HepG2 (cell line): ENCODE measurements around the gene DGKG.

ENCODE experiments used
- ATF3 ChIP-seq: sonication (generic); formaldehyde crosslinking; IDR thresholded peaks from 2 replicates; pipeline ENCODE4 v1.4.0; 2020; ENCODE audit warnings: missing genetic modification reagents
- BATF2 ChIP-seq: sonication (generic); formaldehyde crosslinking; IDR thresholded peaks from 2 replicates; pipeline ENCODE4 v1.8.0; 2022; ENCODE audit warnings: mild to moderate bottlenecking, missing genetic modification reagents, moderate library complexity
- NBN ChIP-seq: fragments of 450-650 bp; conservative IDR thresholded peaks from 2 replicates; pipeline ENCODE4 v1.6.1; 2017
- PAXIP1 ChIP-seq: sonication (generic); formaldehyde crosslinking; conservative IDR thresholded peaks from 2 replicates; pipeline ENCODE4 v1.4.0; 2020; ENCODE audit warnings: mild to moderate bottlenecking, missing genetic modification reagents, moderate library complexity
- POLR2AphosphoS5 ChIP-seq: IDR thresholded peaks from 2 replicates; pipeline ENCODE4 v1.6.1; 2012; ENCODE audit warnings: low read depth, low read length
- SMC3 ChIP-seq: IDR thresholded peaks from 2 replicates; pipeline ENCODE4 v1.6.1; 2011; ENCODE audit warnings: low read length, improper control_type of control experiment
- ZFP41 ChIP-seq: sonication (generic); formaldehyde crosslinking; IDR thresholded peaks from 2 replicates; pipeline ENCODE4 v1.4.0; 2020; ENCODE audit warnings: mild to moderate bottlenecking, missing genetic modification reagents, borderline replicate concordance
- ZNF572 ChIP-seq: sonication (generic); formaldehyde crosslinking; IDR thresholded peaks from 2 replicates; pipeline ENCODE4 v1.5.1; 2020; ENCODE audit warnings: mild to moderate bottlenecking, missing genetic modification reagents
- ZNF816 ChIP-seq: sonication (generic); formaldehyde crosslinking; IDR thresholded peaks from 2 replicates; pipeline ENCODE4 v1.8.0; 2022; ENCODE audit warnings: missing genetic modification reagents, mild to moderate bottlenecking, borderline replicate concordance

GRCh38 chr3:186375443-186375842, 13.4 kb upstream of the DGKG start:
- TF ChIP-seq ATF3 (CRISPR knock-in tag) = no peak
- no peak for TF ChIP-seq NBN
- TF ChIP-seq SMC3 = no peak
- TF ChIP-seq ZFP41 (CRISPR knock-in tag) = no peak
- TF ChIP-seq ZNF572 (CRISPR knock-in tag) = no peak
- TF ChIP-seq ZNF816 (CRISPR knock-in tag) = no peak
- no peak for TF ChIP-seq BATF2 (CRISPR knock-in tag)
- no peak for TF ChIP-seq POLR2AphosphoS5
- TF ChIP-seq PAXIP1 = no peak
